DMS79 treated with DMSO at 0.1 percent for 48 hours (cell line): ENCODE results near the gene SF3B2.
"Not testable (repeated sequence)": the region's sequence is repeated elsewhere in the genome, so short reads cannot be mapped to it uniquely, and the experiment has no call there.

ENCODE experiments used
- DNase-seq: peaks from one replicate; lab custom pipeline; 2025; lab: John Stamatoyannopoulos, UW

Gene SF3B2

DNA sequence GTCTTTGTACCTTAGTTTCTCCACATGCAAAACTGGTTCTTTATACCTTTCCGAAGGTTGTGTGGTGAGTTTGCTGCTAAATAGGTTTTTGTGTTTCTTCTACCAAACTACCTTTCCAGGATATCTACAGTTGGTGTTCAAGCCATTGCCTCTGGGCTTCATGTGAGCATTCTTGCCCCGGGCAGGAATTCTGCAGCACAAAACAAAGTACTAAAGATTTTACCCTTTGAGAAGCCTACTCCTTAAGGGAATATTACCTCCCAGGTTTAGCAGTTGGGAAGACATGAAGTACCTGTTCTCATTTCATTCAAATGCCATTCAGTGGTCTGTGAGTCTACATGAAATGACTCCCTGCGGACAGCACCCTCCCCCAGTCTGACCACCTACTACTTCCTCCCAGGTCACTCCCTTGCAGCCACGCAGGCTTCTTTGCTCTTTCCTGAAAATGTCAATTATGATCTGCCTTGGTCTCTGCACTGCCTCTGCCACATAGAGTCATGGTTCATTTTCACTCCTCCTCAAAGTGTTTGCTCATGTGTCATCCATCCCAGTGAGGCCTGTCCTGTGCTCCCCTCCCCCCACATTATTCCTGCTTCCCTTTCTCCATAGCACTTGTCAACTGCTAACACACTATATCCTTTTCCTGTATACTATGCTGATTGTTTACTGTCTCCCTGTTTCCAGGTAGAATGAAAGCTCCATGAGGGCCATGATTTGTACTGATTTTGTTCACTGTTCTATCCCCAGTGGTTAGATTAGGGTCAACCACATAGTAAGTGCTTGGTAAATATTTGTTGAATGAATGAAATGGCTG is 54.8 kb downstream of the SF3B2 start:
- no peak for DNase-seq

GRCh38 chr11:66107600-66108510 is 55.7 kb downstream of the SF3B2 start:
- no peak for DNase-seq

- DNase-seq = no peak
Observed at GRCh38 chr11:66109294-66109693, 57.1 kb downstream of the SF3B2 start.

DNA sequence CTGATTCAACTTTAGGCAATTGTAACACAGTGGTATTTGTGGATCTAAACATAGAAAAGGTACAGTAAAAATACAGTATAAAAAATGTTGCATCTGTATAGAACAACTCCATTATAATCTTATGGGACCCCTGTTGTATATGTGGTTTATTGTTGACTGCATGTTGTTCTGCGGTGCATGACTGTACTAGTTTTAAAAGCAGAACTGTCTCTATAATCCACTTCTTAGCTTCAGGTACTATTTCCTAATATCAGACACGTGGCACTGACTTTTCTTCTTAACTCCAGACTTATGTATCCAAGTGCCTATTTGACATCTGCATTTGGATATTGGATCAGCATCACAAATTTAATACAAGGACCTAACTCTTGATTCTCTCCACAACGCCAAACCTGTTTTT is 59.0 kb downstream of the SF3B2 start:
- no peak for DNase-seq

DNA sequence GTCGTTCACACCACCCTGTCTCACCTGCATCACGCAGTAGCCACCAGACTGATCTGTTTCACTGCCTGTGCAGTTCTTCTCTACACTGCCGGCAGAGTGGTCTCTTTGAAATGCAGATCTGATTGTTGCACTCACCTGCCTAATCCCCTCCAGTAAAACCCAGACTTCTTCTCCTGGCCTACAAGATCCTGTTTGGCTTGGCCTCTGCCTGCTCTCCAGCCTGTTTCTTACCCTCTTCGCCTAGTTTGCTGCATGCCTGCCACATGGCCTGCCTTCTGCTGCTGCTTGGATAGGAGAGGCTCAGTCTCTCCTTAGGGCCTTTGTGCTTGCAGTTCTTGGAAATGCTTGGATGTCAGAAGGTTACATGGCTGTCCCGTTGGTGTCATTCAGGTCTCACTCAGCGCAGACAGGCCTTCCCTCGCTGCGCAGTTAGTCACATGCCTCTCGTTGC is 59.9 kb downstream of the SF3B2 start:
- DNase-seq = no peak

- DNase-seq = peak; percentile 23
Observed at GRCh38 chr11:66112601-66113499, 60.7 kb downstream of the SF3B2 start.

- not testable (repeated sequence) for DNase-seq
Observed at GRCh38 chr11:66114957-66115356, 62.8 kb downstream of the SF3B2 start.

DNA sequence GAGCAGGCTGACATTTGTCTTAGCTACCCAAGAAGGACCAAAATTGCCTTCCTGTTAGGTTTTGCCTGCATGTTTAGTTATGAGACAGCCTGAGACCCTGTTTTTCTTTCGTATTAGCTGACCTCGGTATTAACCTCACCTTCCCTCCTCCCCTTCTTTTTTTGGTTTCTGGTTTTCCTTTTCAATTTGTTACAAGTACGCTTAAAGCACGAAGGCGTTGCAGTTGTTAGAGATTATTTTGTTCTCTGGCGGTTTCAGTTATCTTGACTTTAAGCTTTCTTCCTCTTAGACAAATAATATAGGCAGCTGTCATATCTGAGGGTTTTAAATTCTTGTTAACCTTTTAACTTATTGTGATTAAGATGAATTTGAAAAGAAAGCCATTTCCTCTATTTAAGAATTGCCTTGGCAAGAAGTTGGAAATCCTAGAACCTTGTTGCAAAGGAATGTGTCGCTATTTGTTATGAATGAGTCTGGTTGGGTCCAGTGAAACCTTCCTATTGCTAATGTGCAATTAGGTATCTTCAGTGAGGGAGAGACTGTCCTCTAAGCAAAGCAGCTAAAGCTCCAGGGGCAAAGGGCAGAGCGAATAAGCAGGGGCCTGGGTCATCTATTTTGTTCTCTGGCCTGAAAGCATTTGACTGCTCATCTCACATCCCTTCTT is 63.6 kb downstream of the SF3B2 start:
- DNase-seq = no peak

- DNase-seq = no peak
Observed at GRCh38 chr11:66116576-66117361, 64.6 kb downstream of the SF3B2 start.

DNA sequence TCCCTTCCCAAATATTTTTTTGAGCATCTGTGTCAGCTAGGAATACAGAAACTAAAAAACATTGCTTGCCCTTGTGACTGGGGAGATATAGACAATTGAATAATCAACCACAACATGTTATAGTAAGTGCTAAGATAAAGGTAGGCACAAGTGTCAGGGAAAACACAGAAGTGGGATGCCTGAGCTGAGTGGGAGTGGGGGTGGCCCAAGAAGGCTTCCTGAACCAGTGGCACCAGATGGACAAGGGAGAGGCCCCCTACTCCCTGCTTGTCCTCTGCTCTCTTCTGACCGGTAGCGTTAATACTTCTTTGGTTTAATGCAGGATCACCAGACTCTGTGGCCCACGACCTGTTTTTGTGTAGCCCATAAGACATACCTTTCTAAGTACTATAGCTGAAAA is 66.7 kb downstream of the SF3B2 start:
- no peak for DNase-seq
